GM12878 (cell line): ENCODE results near the gene FSIP1. TPM values are rescaled to one million over a fixed set of nuclear protein-coding genes. Genes with fewer than 3 reads are reported as not detected.

ENCODE experiments used
- ATAC-seq: fragments of 200-7000 bp; cut with Tn5 transposase; 3 replicates; pipeline ENCODE4 v1.9.1; 2020; ENCODE audit warnings: mild to moderate bottlenecking, moderate library complexity
- BruUV-seq: library from RNA; stranded (reverse); fragments of 400-500 nt; replicated peaks from 2 replicates; lab custom pipeline; 2021; lab: Mats Ljungman, UMichigan
- CTCF ChIA-PET: fragments of 300-600 bp; sonication (Branson Sonifier 250); formaldehyde crosslinking; extraction: SDS; loops from one replicate; lab custom pipeline; 2021; ENCODE audit warnings: inconsistent platforms; lab: Yijun Ruan, JAX
- POLR2A ChIA-PET: fragments of 350-600 bp; formaldehyde crosslinking; extraction: SDS; loops from one replicate; lab custom pipeline; 2021; ENCODE audit warnings: inconsistent platforms; lab: Charles Lee
- RAD21 ChIA-PET: fragments of 300-600 bp; sonication (Branson Sonifier 250); formaldehyde crosslinking; loops from one replicate; lab custom pipeline; 2023; ENCODE audit warnings: antibody characterized with exemption; ENCODE audit not compliant: unreplicated experiment; lab: Charles Lee
- SMC1A ChIA-PET: fragments of 300-600 bp; sonication (Branson Sonifier 250); formaldehyde crosslinking; loops from one replicate; lab custom pipeline; 2023; ENCODE audit not compliant: unreplicated experiment, uncharacterized antibody; lab: Charles Lee
- DNase-seq: peaks from one replicate; pipeline ENCODE4 v3.0.0-alpha.2; 2011; ENCODE audit warnings: low read depth, low spot score
- FAIRE-seq: peaks from 3 replicates; lab custom pipeline; 2011; peaks lifted over from hg19 to GRCh38; lab: Jason Lieb, UNC
- H2AFZ ChIP-seq: 2 replicates; pipeline ENCODE4 v1.6.0; 2011; ENCODE audit warnings: low read depth, low read length, control low read depth; ENCODE audit not compliant: control insufficient read depth
- H3K27ac ChIP-seq: 2 replicates; pipeline ENCODE4 v1.5.1; 2011; ENCODE audit warnings: control low read depth; ENCODE audit not compliant: control insufficient read depth, insufficient read depth
- H3K27me3 ChIP-seq, 2 experiments: replicated peaks in 1 of 2; 2 replicates each; pipeline versions ENCODE4 v1.6.0 to v1.6.1; 2011; ENCODE audit warnings: low read length in 1 of 2; ENCODE audit not compliant: control insufficient read depth in 2 of 2, insufficient read depth in 2 of 2
- H3K36me3 ChIP-seq, 2 experiments: 2 replicates each; pipeline ENCODE4 v1.5.1; 2011; ENCODE audit warnings: low read length in 1 of 2; ENCODE audit not compliant: control insufficient read depth in 2 of 2, insufficient read depth in 2 of 2
- H3K4me1 ChIP-seq: 2 replicates; pipeline ENCODE4 v1.6.1; 2011; ENCODE audit warnings: mild to moderate bottlenecking, low read length, moderate library complexity, mixed read lengths; ENCODE audit not compliant: control insufficient read depth, insufficient read depth
- H3K4me2 ChIP-seq: 2 replicates; pipeline ENCODE4 v1.6.0; 2011; ENCODE audit warnings: control low read depth; ENCODE audit not compliant: control insufficient read depth, insufficient read depth
- H3K4me3 ChIP-seq: fragments of 200-600 bp; sonication (generic); 2 replicates; pipeline ENCODE4 v1.5.1; 2016
- H3K79me2 ChIP-seq: 2 replicates; pipeline ENCODE4 v1.6.0; 2011; ENCODE audit warnings: low read length; ENCODE audit not compliant: control insufficient read depth, insufficient read depth
- H3K9ac ChIP-seq: 2 replicates; pipeline ENCODE4 v1.8.0; 2011; ENCODE audit warnings: low read length, control low read depth, mixed read lengths; ENCODE audit not compliant: control insufficient read depth, insufficient read depth
- H3K9me3 ChIP-seq: replicated peaks from 3 replicates; pipeline ENCODE4 v1.5.1; 2011; ENCODE audit warnings: mild to moderate bottlenecking, low read length; ENCODE audit not compliant: control insufficient read depth, insufficient read depth
- H4K20me1 ChIP-seq: 2 replicates; pipeline ENCODE4 v1.6.0; 2011; ENCODE audit not compliant: control insufficient read depth, insufficient read depth
- BMI1 ChIP-seq: fragments of 450-650 bp; IDR thresholded peaks from 2 replicates; pipeline ENCODE4 v1.6.1; 2016; ENCODE audit warnings: mild to moderate bottlenecking, moderate library complexity, borderline replicate concordance
- EED ChIP-seq: sonication (generic); IDR thresholded peaks from 2 replicates; pipeline ENCODE4 v1.6.1; 2016; ENCODE audit warnings: antibody characterized with exemption, low read depth
- FOXM1 ChIP-seq: IDR thresholded peaks from 2 replicates; pipeline ENCODE4 v1.6.1; 2012; ENCODE audit warnings: low read depth, mild to moderate bottlenecking, inconsistent platforms, low read length, moderate library complexity
- MYC ChIP-seq: IDR thresholded peaks from 2 replicates; pipeline ENCODE4 v1.6.1; 2011; ENCODE audit warnings: mild to moderate bottlenecking, low read length, moderate library complexity, inconsistent platforms; ENCODE audit not compliant: insufficient read depth, insufficient replicate concordance, insufficient read length, severe bottlenecking
- SMAD1 ChIP-seq: fragments of 450-650 bp; IDR thresholded peaks from 2 replicates; pipeline ENCODE4 v1.6.1; 2018; ENCODE audit warnings: mild to moderate bottlenecking, low read depth; ENCODE audit not compliant: partially characterized antibody
- TARDBP ChIP-seq: IDR thresholded peaks from 2 replicates; pipeline ENCODE4 v1.6.1; 2016; ENCODE audit warnings: borderline replicate concordance
- ZNF687 ChIP-seq: fragments of 450-650 bp; IDR thresholded peaks from 2 replicates; pipeline ENCODE4 v1.6.1; 2017; ENCODE audit warnings: mild to moderate bottlenecking, moderate library complexity
- WGBS: methylation state at CpG from one replicate; pipeline ENCODE4 v1.1.6; 2016; ENCODE audit warnings: low lambda C conversion rate; ENCODE audit not compliant: insufficient replicate concordance, insufficient coverage; ENCODE audit errors: missing lambda C conversion rate; 5-methylcytosine and 5-hydroxymethylcytosine counted together
- in situ Hi-C: fragments of 300-500 bp; cut with MboI; formaldehyde crosslinking; loops from 9 replicates; pipeline ENCODE4 v1.14.3; 2018; ENCODE audit warnings: mixed read lengths
- intact Hi-C: fragments of 100-400 bp; cut with micrococcal nuclease; formaldehyde crosslinking; loops from one replicate; pipeline ENCODE4 v1.14.2; 2022; ENCODE audit not compliant: unreplicated experiment
- polyA plus RNA-seq, 11 experiments: library from polyadenylated mRNA; depleted of rRNA in 4 of 11; unstranded in 6 of 11; stranded (reverse) in 5 of 11; fragments of >200 nt; fragmentation: Nextera tagmentation in 4 of 11; fragmentation: Illumina TruSeq in 1 of 11; extraction: Ambion mirVana in 4 of 11; extraction: Trizol in 1 of 11; gene quantifications; 1 replicate in 1 of 11; 2 replicates in 10 of 11; pipeline versions ENCODE4 v1.2.1 to v1.2.3, GENCODE V29; 2011 to 2016; ENCODE audit warnings: inconsistent platforms in 2 of 11, missing spikeins in 2 of 11, low read depth in 1 of 11
- total RNA-seq, 4 experiments: library from RNA; depleted of rRNA in 3 of 4; stranded (reverse); fragments of >200 nt in 3 of 4; fragmentation: Illumina TruSeq in 1 of 4; extraction: Trizol in 1 of 4; gene quantifications; 2 replicates each; pipeline versions ENCODE4 v1.2.1 to v1.2.3, GENCODE V29; 2013 to 2021
- TF ChIP-seq, protein P1 (sequence below): fragments of 450-650 bp; formaldehyde crosslinking; IDR thresholded peaks from 2 replicates; pipeline ENCODE4 v1.4.0; 2022; ENCODE audit warnings: mild to moderate bottlenecking, moderate library complexity
- TF ChIP-seq, protein P2 (sequence below): fragments of 450-650 bp; IDR thresholded peaks from 2 replicates; pipeline ENCODE4 v1.6.1; 2017; ENCODE audit warnings: borderline replicate concordance

FSIP1 gene
- total and polyA plus RNA-seq, 10 of the 15 experiments (the other 5 are each of a cell fraction or from before 2014, with no cell fraction given) = 0.15 to 0.67 (median 0.35) TPM

- TF ChIP-seq ZNF687 (no peak), MYC (no peak)
- TF ChIP-seq, protein P1, sequence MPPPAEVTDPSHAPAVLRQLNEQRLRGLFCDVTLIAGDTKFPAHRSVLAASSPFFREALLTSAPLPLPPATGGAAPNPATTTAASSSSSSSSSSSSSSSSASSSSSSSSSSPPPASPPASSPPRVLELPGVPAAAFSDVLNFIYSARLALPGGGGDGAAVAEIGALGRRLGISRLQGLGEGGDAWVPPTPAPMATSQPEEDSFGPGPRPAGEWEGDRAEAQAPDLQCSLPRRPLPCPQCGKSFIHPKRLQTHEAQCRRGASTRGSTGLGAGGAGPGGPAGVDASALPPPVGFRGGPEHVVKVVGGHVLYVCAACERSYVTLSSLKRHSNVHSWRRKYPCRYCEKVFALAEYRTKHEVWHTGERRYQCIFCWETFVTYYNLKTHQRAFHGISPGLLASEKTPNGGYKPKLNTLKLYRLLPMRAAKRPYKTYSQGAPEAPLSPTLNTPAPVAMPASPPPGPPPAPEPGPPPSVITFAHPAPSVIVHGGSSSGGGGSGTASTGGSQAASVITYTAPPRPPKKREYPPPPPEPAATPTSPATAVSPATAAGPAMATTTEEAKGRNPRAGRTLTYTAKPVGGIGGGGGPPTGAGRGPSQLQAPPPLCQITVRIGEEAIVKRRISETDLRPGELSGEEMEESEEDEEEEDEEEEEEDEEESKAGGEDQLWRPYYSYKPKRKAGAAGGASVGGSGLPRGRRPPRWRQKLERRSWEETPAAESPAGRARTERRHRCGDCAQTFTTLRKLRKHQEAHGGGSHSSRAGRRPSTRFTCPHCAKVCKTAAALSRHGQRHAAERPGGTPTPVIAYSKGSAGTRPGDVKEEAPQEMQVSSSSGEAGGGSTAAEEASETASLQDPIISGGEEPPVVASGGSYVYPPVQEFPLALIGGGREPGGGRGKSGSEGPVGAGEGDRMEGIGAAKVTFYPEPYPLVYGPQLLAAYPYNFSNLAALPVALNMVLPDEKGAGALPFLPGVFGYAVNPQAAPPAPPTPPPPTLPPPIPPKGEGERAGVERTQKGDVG (CRISPR knock-in tag) = no peak
These were observed 224.2 kb downstream of the FSIP1 start (continued) for GRCh38 chr15:39558421-39558820.

DNA sequence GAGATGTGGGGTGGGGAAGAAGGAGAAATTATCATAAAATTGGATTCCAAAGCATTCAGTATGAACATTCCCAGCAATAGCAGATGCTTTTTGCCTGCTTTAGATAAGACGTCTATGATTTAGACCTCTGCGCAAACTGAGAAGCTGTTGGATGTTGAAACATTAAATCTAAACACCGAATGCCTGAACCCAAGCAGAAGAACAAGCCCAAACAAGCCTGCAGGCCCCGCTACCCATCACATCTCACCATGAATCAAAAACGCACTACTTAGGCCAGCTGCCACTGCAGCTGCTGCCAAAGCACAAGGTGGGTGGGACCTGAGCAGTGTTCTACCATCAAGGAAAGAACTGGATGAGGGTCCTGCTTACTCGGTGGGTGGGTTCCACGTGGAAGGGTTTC, 226.2 kb downstream of the FSIP1 start:
- Histone ChIP-seq H3K4me2 (no peak overlapping the region), H3K9me3 (no peaks in the 10 kb centered on the region), H3K79me2 (no peaks in the 10 kb centered on the region), H3K9ac (no peak overlapping the region), H3K4me1 (peaks cover 20% of the 10 kb centered on the region), H2AFZ (no peak overlapping the region), H4K20me1 (no peaks in the 10 kb centered on the region), H3K27ac (no peak overlapping the region), H3K4me3 (no peak overlapping the region), H3K36me3 (no peaks in the 10 kb centered on the region), H3K27me3 (no peaks in the 10 kb centered on the region)
- no TSS peak for BruUV-seq
- no peak for FAIRE-seq
- SMC1A ChIA-PET = interaction anchor here (2.1 kb wide), 1 partner anchor 22 kb away, joined by 5 read pairs; no protein-coding TSS in a partner anchor
- RAD21 ChIA-PET = no interaction called here
- WGBS = 55% methylated on average over 7 of the region's 7 CpGs
- no peak for DNase-seq
- intact Hi-C loops (no loop called here), in situ Hi-C loops (no loop called here)
- CTCF ChIA-PET = no interaction called here
- ATAC-seq = no peak
- POLR2A ChIA-PET = no interaction called here
- no peak for TF ChIP-seq BMI1
- TF ChIP-seq EED = no peak
- no peak for TF ChIP-seq SMAD1
- TF ChIP-seq FOXM1 = no peak
- TF ChIP-seq, protein P2, sequence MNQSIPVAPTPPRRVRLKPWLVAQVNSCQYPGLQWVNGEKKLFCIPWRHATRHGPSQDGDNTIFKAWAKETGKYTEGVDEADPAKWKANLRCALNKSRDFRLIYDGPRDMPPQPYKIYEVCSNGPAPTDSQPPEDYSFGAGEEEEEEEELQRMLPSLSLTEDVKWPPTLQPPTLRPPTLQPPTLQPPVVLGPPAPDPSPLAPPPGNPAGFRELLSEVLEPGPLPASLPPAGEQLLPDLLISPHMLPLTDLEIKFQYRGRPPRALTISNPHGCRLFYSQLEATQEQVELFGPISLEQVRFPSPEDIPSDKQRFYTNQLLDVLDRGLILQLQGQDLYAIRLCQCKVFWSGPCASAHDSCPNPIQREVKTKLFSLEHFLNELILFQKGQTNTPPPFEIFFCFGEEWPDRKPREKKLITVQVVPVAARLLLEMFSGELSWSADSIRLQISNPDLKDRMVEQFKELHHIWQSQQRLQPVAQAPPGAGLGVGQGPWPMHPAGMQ = no peak
- no peak for TF ChIP-seq TARDBP
